ENCODE results near the gene TMEM132E. TPM values are rescaled to one million over a fixed set of nuclear protein-coding genes. Genes with fewer than 3 reads are reported as not detected.

TMEM132E gene
- total RNA-seq, 2 donors from 2014 or later, result 0.24 to 0.26 TPM

DNA sequence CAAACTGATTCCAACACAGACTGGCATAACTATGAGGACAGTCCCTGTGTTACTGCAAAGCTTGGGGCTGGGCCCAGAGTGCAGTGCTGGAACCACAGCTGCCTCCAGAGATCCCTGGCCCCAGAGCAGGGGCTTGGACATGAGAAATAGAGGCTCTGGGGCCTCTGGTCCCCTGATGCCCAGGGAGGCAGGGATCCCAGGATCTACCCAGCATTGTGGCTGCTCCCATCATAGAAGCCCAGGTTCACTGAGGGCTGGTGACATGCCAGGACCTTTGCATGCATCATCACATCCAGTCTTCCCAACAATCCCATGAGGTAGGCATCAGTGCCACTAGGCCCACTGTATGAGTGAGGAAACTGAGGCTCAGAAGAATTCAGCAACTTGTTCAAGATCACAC lies 95.8 kb downstream of the TMEM132E start:
- DNase-seq (ENCODE audit: low spot score), result peak; percentile 16
- H3K27me3 ChIP-seq, result no peaks in the 10 kb centered on the region
- no peaks in the 10 kb centered on the region for H3K9me3 ChIP-seq
- no peak overlapping the region for H3K4me3 ChIP-seq
- no peak overlapping the region for H3K27ac ChIP-seq
- no peaks in the 10 kb centered on the region for H3K36me3 ChIP-seq
- H3K4me1 ChIP-seq, result no peaks in the 10 kb centered on the region
- no peak for TF ChIP-seq CTCF (IDR thresholded peaks at IDR 0.05)

- Histone ChIP-seq H3K36me3 (no peaks in the 10 kb centered on the region), H3K27ac (no peak overlapping the region), H3K9me3 (no peaks in the 10 kb centered on the region), H3K4me1 (no peaks in the 10 kb centered on the region), H3K27me3 (no peaks in the 10 kb centered on the region), H3K4me3 (no peak overlapping the region)
- DNase-seq (ENCODE audit: low spot score), result peak; percentile 30
- no peak for TF ChIP-seq CTCF (IDR thresholded peaks at IDR 0.05)
These were observed 96.2 kb downstream of the TMEM132E start for GRCh38 chr17:34675605-34676004.

- H3K9me3 ChIP-seq, result no peaks in the 10 kb centered on the region
- no peak overlapping the region for H3K4me3 ChIP-seq
- no peak for TF ChIP-seq CTCF (IDR thresholded peaks at IDR 0.05)
- no peak overlapping the region for H3K27ac ChIP-seq
- H3K36me3 ChIP-seq, result no peaks in the 10 kb centered on the region
- H3K4me1 ChIP-seq, result no peaks in the 10 kb centered on the region
- peak; percentile 30 for DNase-seq (ENCODE audit: low spot score)
- no peaks in the 10 kb centered on the region for H3K27me3 ChIP-seq
These were observed 100.8 kb downstream of the TMEM132E start for GRCh38 chr17:34680151-34680550.

- DNase-seq (ENCODE audit: low spot score), result peak; percentile 34
- H3K27me3 ChIP-seq, result no peaks in the 10 kb centered on the region
- H3K4me3 ChIP-seq, result no peak overlapping the region
- H3K36me3 ChIP-seq, result no peaks in the 10 kb centered on the region
- no peak overlapping the region for H3K27ac ChIP-seq
- no peak for TF ChIP-seq CTCF (IDR thresholded peaks at IDR 0.05)
- no peaks in the 10 kb centered on the region for H3K9me3 ChIP-seq
- H3K4me1 ChIP-seq, result no peaks in the 10 kb centered on the region
These were observed 102.9 kb downstream of the TMEM132E start for GRCh38 chr17:34682305-34682704.

GRCh38 chr17:34683390-34683789 lies 104.0 kb downstream of the TMEM132E start:
- H3K27ac ChIP-seq, result no peak overlapping the region
- no peaks in the 10 kb centered on the region for H3K36me3 ChIP-seq
- H3K9me3 ChIP-seq, result no peaks in the 10 kb centered on the region
- peak; percentile 47 for DNase-seq (ENCODE audit: low spot score)
- no peak for TF ChIP-seq CTCF (IDR thresholded peaks at IDR 0.05)
- H3K4me1 ChIP-seq, result no peaks in the 10 kb centered on the region
- H3K4me3 ChIP-seq, result no peak overlapping the region
- H3K27me3 ChIP-seq, result no peaks in the 10 kb centered on the region

Other genes with a start within 250 kb of the TMEM132E start
- gene CCL13, start 223.1 kb upstream of the TMEM132E start, total RNA-seq, result 1 to 10 TPM in 1 of 2 donors, under 1 TPM in 1; 0.90 to 1.3 TPM
- not detected for gene CCL1, start 216.3 kb upstream of the TMEM132E start, total RNA-seq